ENCODE measurements around the gene FARS2.

Gene FARS2

DNA sequence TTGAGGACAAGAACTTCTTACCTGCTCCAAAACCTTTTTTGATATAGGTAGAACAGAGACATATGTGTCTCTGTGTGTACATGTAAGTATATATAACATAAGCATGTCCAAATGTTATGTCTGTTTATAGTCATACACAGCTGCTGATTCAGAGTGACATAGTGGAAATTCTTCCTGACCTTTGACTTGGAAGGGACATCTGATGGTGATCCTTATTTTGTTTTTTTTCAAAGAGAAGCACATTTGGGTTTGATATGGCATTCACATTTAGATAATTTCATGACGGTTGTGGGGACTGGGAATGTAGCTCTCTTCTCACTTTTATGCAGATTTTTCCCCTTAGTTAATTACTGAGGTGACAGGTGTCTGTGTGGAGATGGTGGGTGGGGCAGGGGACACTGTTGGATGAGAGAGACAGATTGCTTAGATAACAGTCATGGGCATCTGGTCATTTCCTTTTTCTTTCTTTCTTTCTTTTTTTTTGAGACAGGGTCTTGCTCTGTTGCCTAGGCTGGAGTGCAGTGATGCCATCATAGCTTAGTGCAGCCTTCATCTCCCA is 39.0 kb downstream of the FARS2 start:
- H3K36me3 ChIP-seq (ENCODE audit: control insufficient read depth, insufficient read depth, low read length): no peaks in the 10 kb centered on the region
- no peak overlapping the region for H3K9ac ChIP-seq (ENCODE audit: low read length)
- no peaks in the 10 kb centered on the region for H3K27me3 ChIP-seq (ENCODE audit: control insufficient read depth, insufficient read depth, low read length)
- H3K4me1 ChIP-seq (ENCODE audit: control insufficient read depth, insufficient read depth, low read length): no peaks in the 10 kb centered on the region
- H3K9me3 ChIP-seq (ENCODE audit: control insufficient read depth, insufficient read depth, low read depth, low read length): no peaks in the 10 kb centered on the region
- no peak overlapping the region for H3K27ac ChIP-seq (ENCODE audit: low read depth, low read length)
- no peak overlapping the region for H3K4me3 ChIP-seq (ENCODE audit: low read depth, low read length)

DNA sequence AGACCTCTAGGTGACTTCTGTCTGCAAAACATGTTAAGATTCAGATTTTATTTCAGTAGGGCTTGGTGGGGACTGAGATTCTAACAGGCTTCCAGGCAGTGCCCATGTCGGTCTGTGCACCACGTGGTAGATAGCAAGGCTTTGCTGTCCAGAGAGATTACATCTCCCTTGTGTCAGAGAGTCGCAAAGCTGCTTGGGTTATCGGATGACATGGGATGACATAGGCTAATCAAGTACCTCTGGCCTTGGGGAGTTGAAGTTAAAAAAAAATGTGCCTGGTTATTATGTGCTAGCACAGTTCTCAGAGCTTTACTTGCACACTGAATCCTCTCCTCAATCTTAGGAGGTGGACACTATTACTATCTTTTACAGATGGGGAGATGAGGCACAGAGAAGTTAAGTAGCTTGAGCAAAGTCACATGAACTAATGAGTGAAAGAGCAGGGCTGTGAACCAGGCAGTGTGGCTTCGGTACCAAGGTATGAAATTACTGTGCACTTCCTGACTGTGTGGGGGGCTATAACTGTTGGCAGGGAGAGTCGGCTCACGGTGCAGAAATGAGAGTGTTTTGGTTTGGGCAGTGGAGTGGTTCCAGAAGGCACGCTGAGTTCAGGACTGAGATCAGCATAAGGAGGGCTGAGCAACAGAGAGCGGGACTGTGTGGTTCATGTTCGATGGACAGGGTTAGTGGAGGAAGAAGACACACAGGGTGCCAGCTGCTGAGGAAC is 41.1 kb downstream of the FARS2 start:
- H3K9ac ChIP-seq (ENCODE audit: low read length): no peak overlapping the region
- H3K27ac ChIP-seq (ENCODE audit: low read depth, low read length): no peak overlapping the region
- H3K9me3 ChIP-seq (ENCODE audit: control insufficient read depth, insufficient read depth, low read depth, low read length): no peaks in the 10 kb centered on the region
- no peaks in the 10 kb centered on the region for H3K4me1 ChIP-seq (ENCODE audit: control insufficient read depth, insufficient read depth, low read length)
- H3K4me3 ChIP-seq (ENCODE audit: low read depth, low read length): no peak overlapping the region
- no peaks in the 10 kb centered on the region for H3K36me3 ChIP-seq (ENCODE audit: control insufficient read depth, insufficient read depth, low read length)
- H3K27me3 ChIP-seq (ENCODE audit: control insufficient read depth, insufficient read depth, low read length): no peaks in the 10 kb centered on the region

DNA sequence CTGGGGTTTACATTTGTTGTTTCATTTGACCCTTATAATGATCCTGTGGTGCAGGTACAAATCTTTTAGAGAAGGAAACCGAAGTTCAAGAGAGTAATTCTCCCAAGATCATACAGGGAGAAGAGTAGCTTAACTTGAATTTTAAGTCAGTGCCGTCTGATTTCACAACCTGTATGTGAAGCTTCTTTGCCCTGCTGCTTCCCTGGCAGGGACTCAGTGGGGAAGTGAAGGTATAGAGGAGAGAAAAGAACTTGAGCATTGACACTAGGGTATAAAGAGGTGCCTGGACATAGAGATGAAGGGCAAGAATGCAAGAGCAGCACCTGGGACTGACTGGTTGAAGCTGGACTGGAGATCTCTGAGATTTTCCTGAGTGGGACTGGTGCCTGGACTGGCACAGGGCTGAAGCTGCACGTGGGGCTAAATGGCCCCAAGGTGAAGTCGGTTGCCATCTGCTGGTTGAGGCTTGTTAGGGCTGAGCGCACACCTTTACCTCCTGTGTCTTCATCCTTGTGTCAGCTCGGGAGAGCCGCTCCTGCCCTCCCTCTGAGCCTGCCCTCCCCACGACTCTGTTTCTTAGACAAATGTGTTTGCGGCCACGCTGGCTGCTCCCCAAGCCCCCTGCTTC is 41.8 kb downstream of the FARS2 start:
- Histone ChIP-seq H3K36me3 (ENCODE audit: control insufficient read depth, insufficient read depth, low read length) (no peaks in the 10 kb centered on the region), H3K9ac (ENCODE audit: low read length) (no peak overlapping the region), H3K4me3 (ENCODE audit: low read depth, low read length) (no peak overlapping the region), H3K9me3 (ENCODE audit: control insufficient read depth, insufficient read depth, low read depth, low read length) (no peaks in the 10 kb centered on the region), H3K27ac (ENCODE audit: low read depth, low read length) (no peak overlapping the region), H3K4me1 (ENCODE audit: control insufficient read depth, insufficient read depth, low read length) (0 out of 2 replicates have a peak, but pooled peaks cover 4% of the 10 kb centered on the region), H3K27me3 (ENCODE audit: control insufficient read depth, insufficient read depth, low read length) (no peaks in the 10 kb centered on the region)

DNA sequence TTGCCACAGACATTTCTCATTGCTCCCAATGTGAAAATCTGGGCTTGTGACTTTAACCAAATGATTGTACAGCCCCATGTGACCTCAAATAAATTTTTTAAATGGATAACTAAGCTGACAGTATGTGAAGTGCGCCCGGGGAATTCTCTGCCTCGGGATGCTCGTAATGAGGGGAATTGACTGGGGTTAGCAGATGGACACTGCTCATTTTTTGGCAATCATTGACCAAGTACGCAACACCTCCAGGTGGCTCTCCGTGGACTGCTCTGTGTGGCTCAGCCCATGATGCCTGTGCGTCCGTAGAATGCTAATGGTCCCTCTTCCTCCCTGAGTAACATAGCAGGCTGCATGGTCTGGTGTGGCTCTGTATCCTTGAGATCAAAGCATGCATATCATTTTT is 42.4 kb downstream of the FARS2 start:
- no peak overlapping the region for H3K9ac ChIP-seq (ENCODE audit: low read length)
- no peaks in the 10 kb centered on the region for H3K9me3 ChIP-seq (ENCODE audit: control insufficient read depth, insufficient read depth, low read depth, low read length)
- no peaks in the 10 kb centered on the region for H3K27me3 ChIP-seq (ENCODE audit: control insufficient read depth, insufficient read depth, low read length)
- H3K36me3 ChIP-seq (ENCODE audit: control insufficient read depth, insufficient read depth, low read length): no peaks in the 10 kb centered on the region
- H3K27ac ChIP-seq (ENCODE audit: low read depth, low read length): no peak overlapping the region
- H3K4me3 ChIP-seq (ENCODE audit: low read depth, low read length): no peak overlapping the region
- 0 out of 2 replicates have a peak, but pooled peaks cover 4% of the 10 kb centered on the region for H3K4me1 ChIP-seq (ENCODE audit: control insufficient read depth, insufficient read depth, low read length)

DNA sequence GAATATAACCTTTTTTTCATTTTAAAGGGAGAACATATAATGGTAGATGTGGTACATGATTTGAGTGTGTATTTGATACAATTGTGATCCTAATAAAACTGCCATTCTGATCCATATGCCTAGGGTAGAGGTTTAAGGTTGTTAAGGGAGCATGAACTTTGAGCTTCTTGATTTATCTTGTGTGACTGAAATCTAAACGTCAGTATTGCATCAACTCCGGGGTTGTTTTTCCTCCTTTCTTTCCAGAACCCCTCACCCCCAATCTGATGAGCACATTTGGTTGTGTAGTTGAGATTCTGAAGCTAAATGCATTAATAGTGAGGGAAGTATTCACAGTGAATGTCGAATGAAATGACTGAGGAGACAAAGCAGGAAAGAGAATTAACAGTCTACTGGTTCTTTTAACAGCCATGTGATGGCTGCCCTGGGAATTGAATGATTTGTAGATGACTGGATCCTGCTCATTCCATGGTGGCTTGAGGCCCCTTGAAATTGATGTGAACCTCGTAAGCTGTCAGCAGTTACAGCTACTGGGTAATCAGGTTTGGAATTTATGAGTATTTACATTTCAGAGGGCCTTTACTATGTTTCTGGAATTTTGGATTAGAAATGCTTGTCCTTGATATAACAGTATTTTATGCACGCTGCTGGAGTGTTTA is 44.8 kb downstream of the FARS2 start:
- Histone ChIP-seq H3K9me3 (ENCODE audit: control insufficient read depth, insufficient read depth, low read depth, low read length) (no peaks in the 10 kb centered on the region), H3K27me3 (ENCODE audit: control insufficient read depth, insufficient read depth, low read length) (no peaks in the 10 kb centered on the region), H3K4me1 (ENCODE audit: control insufficient read depth, insufficient read depth, low read length) (0 out of 2 replicates have a peak, but pooled peaks cover 4% of the 10 kb centered on the region), H3K9ac (ENCODE audit: low read length) (no peak overlapping the region), H3K36me3 (ENCODE audit: control insufficient read depth, insufficient read depth, low read length) (no peaks in the 10 kb centered on the region), H3K27ac (ENCODE audit: low read depth, low read length) (no peak overlapping the region), H3K4me3 (ENCODE audit: low read depth, low read length) (no peak overlapping the region)

DNA sequence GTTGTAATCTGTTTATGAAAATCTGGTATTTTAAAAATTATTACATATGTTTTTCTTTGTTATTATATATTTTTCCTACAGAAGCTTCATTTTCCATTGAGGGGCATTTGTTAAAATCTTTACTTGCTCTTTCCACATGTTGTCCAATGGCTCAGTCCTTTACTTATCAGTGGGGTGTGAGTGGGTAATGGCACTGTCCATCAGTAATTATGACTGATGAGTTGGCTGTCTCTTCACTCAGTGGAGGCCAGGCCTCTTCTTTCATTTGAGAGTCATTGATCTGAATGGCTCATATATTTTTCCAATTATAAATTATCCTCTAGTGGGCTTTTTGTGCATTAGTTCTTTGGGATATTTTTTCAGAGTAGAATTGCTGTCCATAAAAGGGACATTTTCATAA is 45.7 kb downstream of the FARS2 start:
- Histone ChIP-seq H3K9ac (ENCODE audit: low read length) (no peak overlapping the region), H3K27ac (ENCODE audit: low read depth, low read length) (no peak overlapping the region), H3K36me3 (ENCODE audit: control insufficient read depth, insufficient read depth, low read length) (no peaks in the 10 kb centered on the region), H3K9me3 (ENCODE audit: control insufficient read depth, insufficient read depth, low read depth, low read length) (no peaks in the 10 kb centered on the region), H3K27me3 (ENCODE audit: control insufficient read depth, insufficient read depth, low read length) (no peaks in the 10 kb centered on the region), H3K4me3 (ENCODE audit: low read depth, low read length) (no peak overlapping the region), H3K4me1 (ENCODE audit: control insufficient read depth, insufficient read depth, low read length) (0 out of 2 replicates have a peak, but pooled peaks cover 4% of the 10 kb centered on the region)

DNA sequence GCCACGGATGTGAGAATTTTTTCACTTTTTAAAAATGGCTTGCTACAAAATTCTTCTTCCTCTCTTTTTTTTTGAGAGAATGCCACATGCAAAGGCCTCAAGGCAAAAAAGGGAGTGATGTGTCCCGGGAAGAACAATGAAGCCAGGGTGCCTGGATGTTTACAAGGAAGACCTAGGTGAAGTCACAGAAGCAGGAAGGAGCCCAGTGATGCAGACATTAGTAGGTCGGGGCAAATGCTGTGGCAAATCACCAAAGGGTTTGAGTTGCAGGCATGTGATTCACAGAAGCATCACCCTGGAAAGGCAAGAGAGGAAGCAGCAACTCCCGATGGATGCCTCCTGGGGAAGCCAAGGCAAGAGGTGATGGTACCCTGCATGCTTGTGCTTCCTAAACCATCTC is 46.8 kb downstream of the FARS2 start:
- Histone ChIP-seq H3K27ac (ENCODE audit: low read depth, low read length) (no peak overlapping the region), H3K27me3 (ENCODE audit: control insufficient read depth, insufficient read depth, low read length) (no peaks in the 10 kb centered on the region), H3K4me1 (ENCODE audit: control insufficient read depth, insufficient read depth, low read length) (peaks cover 7% of the 10 kb centered on the region), H3K9ac (ENCODE audit: low read length) (no peak overlapping the region), H3K36me3 (ENCODE audit: control insufficient read depth, insufficient read depth, low read length) (no peaks in the 10 kb centered on the region), H3K9me3 (ENCODE audit: control insufficient read depth, insufficient read depth, low read depth, low read length) (no peaks in the 10 kb centered on the region), H3K4me3 (ENCODE audit: low read depth, low read length) (no peak overlapping the region)

DNA sequence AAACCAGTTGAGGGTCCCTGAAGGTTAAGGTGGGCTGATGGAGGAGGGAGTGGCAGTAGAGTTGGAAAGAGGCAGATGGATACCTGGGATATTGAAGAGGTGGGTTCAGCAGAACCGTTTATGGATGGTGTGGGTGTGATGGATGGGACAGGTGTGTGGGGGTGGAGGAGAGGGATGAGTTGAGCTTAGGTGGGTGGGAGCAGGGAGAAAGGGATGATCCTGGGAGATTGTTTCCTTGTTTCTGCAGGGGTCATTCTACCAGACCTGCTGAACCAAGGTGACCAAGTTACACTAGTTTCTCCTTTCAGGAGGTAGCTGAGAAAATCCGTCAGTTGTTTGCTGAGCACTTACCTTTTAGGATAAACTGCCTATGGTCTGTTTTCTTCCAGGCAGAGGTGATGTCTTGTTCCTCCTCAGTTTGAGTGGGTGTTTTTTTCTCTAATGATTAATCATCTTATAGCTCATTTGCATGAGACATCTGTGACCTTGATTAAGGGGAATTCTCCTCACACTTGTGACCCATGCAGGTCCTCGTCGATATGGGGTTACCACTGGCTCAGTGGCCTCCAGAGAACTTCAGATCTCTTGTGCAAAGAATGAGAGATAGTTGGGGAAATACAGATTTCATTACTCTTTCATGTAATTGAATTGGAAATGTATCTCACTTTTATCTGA is 53.0 kb downstream of the FARS2 start:
- no peaks in the 10 kb centered on the region for H3K36me3 ChIP-seq (ENCODE audit: control insufficient read depth, insufficient read depth, low read length)
- H3K9ac ChIP-seq (ENCODE audit: low read length): no peak overlapping the region
- no peak overlapping the region for H3K4me3 ChIP-seq (ENCODE audit: low read depth, low read length)
- H3K27me3 ChIP-seq (ENCODE audit: control insufficient read depth, insufficient read depth, low read length): no peaks in the 10 kb centered on the region
- peaks cover 12% of the 10 kb centered on the region for H3K4me1 ChIP-seq (ENCODE audit: control insufficient read depth, insufficient read depth, low read length)
- no peaks in the 10 kb centered on the region; the same call in 1 of the 2 replicates for H3K9me3 ChIP-seq (ENCODE audit: control insufficient read depth, insufficient read depth, low read depth, low read length)
- no peak overlapping the region for H3K27ac ChIP-seq (ENCODE audit: low read depth, low read length)

DNA sequence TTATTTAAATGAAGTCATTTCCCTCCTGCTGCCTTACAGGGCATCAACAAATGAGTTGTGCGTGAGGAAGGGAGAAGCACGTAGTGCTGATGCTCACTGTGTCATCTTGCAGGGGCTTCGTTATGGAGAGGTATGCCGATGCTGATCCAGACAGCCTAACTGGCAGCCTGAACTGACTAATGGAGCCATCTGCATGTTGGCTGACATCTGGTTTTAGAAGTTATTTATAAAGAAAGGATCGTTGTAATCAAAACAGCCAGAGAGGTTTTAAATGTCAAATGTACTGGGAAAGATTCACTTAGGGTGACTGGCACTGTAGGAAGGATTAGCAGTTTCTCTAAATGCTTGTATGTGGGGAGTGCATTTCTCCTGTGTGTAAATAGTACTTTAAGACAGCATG is 54.6 kb downstream of the FARS2 start:
- Histone ChIP-seq H3K36me3 (ENCODE audit: control insufficient read depth, insufficient read depth, low read length) (no peaks in the 10 kb centered on the region), H3K27me3 (ENCODE audit: control insufficient read depth, insufficient read depth, low read length) (no peaks in the 10 kb centered on the region), H3K27ac (ENCODE audit: low read depth, low read length) (no peak overlapping the region), H3K9ac (ENCODE audit: low read length) (no peak overlapping the region), H3K4me3 (ENCODE audit: low read depth, low read length) (no peak overlapping the region), H3K4me1 (ENCODE audit: control insufficient read depth, insufficient read depth, low read length) (peaks cover 12% of the 10 kb centered on the region), H3K9me3 (ENCODE audit: control insufficient read depth, insufficient read depth, low read depth, low read length) (no peaks in the 10 kb centered on the region; the same call in 1 of the 2 replicates)

DNA sequence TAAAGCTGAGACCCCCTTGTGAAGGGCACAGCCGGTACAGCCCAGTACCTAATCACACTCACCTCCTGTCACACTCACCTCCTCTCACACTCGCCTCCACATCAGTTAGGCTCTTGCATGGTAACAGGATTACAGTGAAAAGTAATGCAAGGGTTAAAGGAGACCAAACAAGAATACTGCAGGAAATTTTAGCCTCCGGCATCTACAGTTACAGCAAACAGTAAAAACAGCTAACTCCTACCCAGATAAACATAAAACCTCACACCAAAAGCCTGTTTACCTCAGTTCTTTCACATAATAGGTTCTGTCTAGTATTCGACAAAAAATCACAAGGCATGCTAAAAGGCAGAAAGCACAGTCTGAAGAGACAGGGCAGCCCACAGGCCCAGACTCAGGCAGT is 55.6 kb downstream of the FARS2 start:
- no peaks in the 10 kb centered on the region for H3K27me3 ChIP-seq (ENCODE audit: control insufficient read depth, insufficient read depth, low read length)
- H3K27ac ChIP-seq (ENCODE audit: low read depth, low read length): no peak overlapping the region
- no peaks in the 10 kb centered on the region for H3K36me3 ChIP-seq (ENCODE audit: control insufficient read depth, insufficient read depth, low read length)
- no peak overlapping the region for H3K4me3 ChIP-seq (ENCODE audit: low read depth, low read length)
- peaks cover 12% of the 10 kb centered on the region for H3K4me1 ChIP-seq (ENCODE audit: control insufficient read depth, insufficient read depth, low read length)
- H3K9ac ChIP-seq (ENCODE audit: low read length): no peak overlapping the region
- no peaks in the 10 kb centered on the region; the same call in 1 of the 2 replicates for H3K9me3 ChIP-seq (ENCODE audit: control insufficient read depth, insufficient read depth, low read depth, low read length)

Measured in HUES6 (cell line).